WERI-Rb-1 (cell line): Measurements from ENCODE around the gene ZNF407.
A peak's percentile ranks its signal among the peaks of the same experiment; 100 is the strongest.

ENCODE experiments used
- DNase-seq: peaks from one replicate; pipeline ENCODE4 v3.0.0-alpha.2; 2020
- H3K27ac ChIP-seq: fragments of 250-450 bp; sonication (Bioruptor Pico); 2 replicates; pipeline ENCODE4 v1.5.1; 2020; ENCODE audit warnings: mild to moderate bottlenecking, moderate library complexity
- H3K27me3 ChIP-seq: fragments of 250-450 bp; sonication (Bioruptor Pico); 2 replicates; pipeline ENCODE4 v1.5.1; 2021; ENCODE audit warnings: mild to moderate bottlenecking, low read depth, moderate library complexity; ENCODE audit not compliant: insufficient read depth, severe bottlenecking
- H3K36me3 ChIP-seq: fragments of 250-450 bp; sonication (Bioruptor Pico); 2 replicates; pipeline ENCODE4 v1.5.1; 2020; ENCODE audit warnings: mild to moderate bottlenecking, moderate library complexity
- H3K4me3 ChIP-seq: 2 replicates; pipeline ENCODE4 v1.5.1; 2011; ENCODE audit warnings: low read depth, mild to moderate bottlenecking, control low read depth, low read length
- H3K9me3 ChIP-seq: fragments of 250-450 bp; sonication (Bioruptor Pico); 2 replicates; pipeline ENCODE4 v1.5.1; 2021; ENCODE audit warnings: mild to moderate bottlenecking, moderate library complexity; ENCODE audit not compliant: severe bottlenecking
- CTCF ChIP-seq: IDR thresholded peaks from 2 replicates; pipeline ENCODE4 v1.5.1; 2011; ENCODE audit warnings: low read depth, mild to moderate bottlenecking, control low read depth, inconsistent platforms, low read length

ZNF407 gene

GRCh38 chr18:74613381-74613780 is 15.7 kb downstream of the ZNF407 start:
- Histone ChIP-seq H3K9me3 (no peaks in the 10 kb centered on the region), H3K27me3 (no peaks in the 10 kb centered on the region), H3K27ac (no peak overlapping the region), H3K36me3 (no peaks in the 10 kb centered on the region), H3K4me3 (no peak overlapping the region)
- no peak for TF ChIP-seq CTCF
- no peak for DNase-seq

GRCh38 chr18:74616494-74616893 is 18.8 kb downstream of the ZNF407 start:
- no peak overlapping the region for H3K27ac ChIP-seq
- no peaks in the 10 kb centered on the region for H3K36me3 ChIP-seq
- no peaks in the 10 kb centered on the region for H3K9me3 ChIP-seq
- TF ChIP-seq CTCF, result no peak
- DNase-seq, result no peak
- no peaks in the 10 kb centered on the region for H3K27me3 ChIP-seq
- no peak overlapping the region for H3K4me3 ChIP-seq

GRCh38 chr18:74617486-74617885 is 19.8 kb downstream of the ZNF407 start:
- H3K36me3 ChIP-seq, result no peaks in the 10 kb centered on the region
- H3K4me3 ChIP-seq, result no peak overlapping the region
- H3K27ac ChIP-seq, result no peak overlapping the region
- no peaks in the 10 kb centered on the region for H3K27me3 ChIP-seq
- H3K9me3 ChIP-seq, result no peaks in the 10 kb centered on the region
- no peak for DNase-seq
- no peak for TF ChIP-seq CTCF

GRCh38 chr18:74622072-74622471 is 24.4 kb downstream of the ZNF407 start:
- Histone ChIP-seq H3K27ac (no peak overlapping the region), H3K27me3 (no peaks in the 10 kb centered on the region), H3K4me3 (no peak overlapping the region), H3K36me3 (no peaks in the 10 kb centered on the region), H3K9me3 (no peaks in the 10 kb centered on the region)
- no peak for TF ChIP-seq CTCF
- DNase-seq, result no peak

GRCh38 chr18:74623047-74623816 is 25.6 kb downstream of the ZNF407 start:
- TF ChIP-seq CTCF, result peak; percentile 28; the same call in 1 of the 2 replicates
- no peak for DNase-seq
- no peak overlapping the region for H3K4me3 ChIP-seq

GRCh38 chr18:74624466-74624865 is 26.8 kb downstream of the ZNF407 start:
- Histone ChIP-seq H3K27me3 (no peaks in the 10 kb centered on the region), H3K9me3 (no peaks in the 10 kb centered on the region), H3K27ac (peak overlapping the region; percentile 39; the same call in 1 of the 2 replicates), H3K4me3 (no peak overlapping the region), H3K36me3 (no peaks in the 10 kb centered on the region)
- peak; percentile 55 for DNase-seq
- TF ChIP-seq CTCF, result no peak

More at GRCh38 chr18:74623047-74623816, 25.6 kb downstream of the ZNF407 start:
- H3K36me3 ChIP-seq, result no peaks in the 10 kb centered on the region
- no peaks in the 10 kb centered on the region for H3K9me3 ChIP-seq
- H3K27me3 ChIP-seq, result no peaks in the 10 kb centered on the region
- H3K27ac ChIP-seq, result no peak overlapping the region
